Activated CD8-positive, alpha-beta memory T cell treated with anti-CD3 and anti-CD28 coated beads, Interleukin-2, amount 50 U/mL, for 1 hour (primary cell): ENCODE data around the gene TUBA3E.
"Not testable (repeated sequence)": the region's sequence is repeated elsewhere in the genome, so short reads cannot be mapped to it uniquely, and the experiment has no call there.

ENCODE experiments used
- DNase-seq: peaks from one replicate; pipeline ENCODE4 v3.0.0-alpha.2; 2020; ENCODE audit errors: extremely low read depth

The TUBA3E gene

GRCh38 chr2:130162486-130162885, 35.8 kb downstream of the TUBA3E start:
- DNase-seq: not testable (repeated sequence)

DNA sequence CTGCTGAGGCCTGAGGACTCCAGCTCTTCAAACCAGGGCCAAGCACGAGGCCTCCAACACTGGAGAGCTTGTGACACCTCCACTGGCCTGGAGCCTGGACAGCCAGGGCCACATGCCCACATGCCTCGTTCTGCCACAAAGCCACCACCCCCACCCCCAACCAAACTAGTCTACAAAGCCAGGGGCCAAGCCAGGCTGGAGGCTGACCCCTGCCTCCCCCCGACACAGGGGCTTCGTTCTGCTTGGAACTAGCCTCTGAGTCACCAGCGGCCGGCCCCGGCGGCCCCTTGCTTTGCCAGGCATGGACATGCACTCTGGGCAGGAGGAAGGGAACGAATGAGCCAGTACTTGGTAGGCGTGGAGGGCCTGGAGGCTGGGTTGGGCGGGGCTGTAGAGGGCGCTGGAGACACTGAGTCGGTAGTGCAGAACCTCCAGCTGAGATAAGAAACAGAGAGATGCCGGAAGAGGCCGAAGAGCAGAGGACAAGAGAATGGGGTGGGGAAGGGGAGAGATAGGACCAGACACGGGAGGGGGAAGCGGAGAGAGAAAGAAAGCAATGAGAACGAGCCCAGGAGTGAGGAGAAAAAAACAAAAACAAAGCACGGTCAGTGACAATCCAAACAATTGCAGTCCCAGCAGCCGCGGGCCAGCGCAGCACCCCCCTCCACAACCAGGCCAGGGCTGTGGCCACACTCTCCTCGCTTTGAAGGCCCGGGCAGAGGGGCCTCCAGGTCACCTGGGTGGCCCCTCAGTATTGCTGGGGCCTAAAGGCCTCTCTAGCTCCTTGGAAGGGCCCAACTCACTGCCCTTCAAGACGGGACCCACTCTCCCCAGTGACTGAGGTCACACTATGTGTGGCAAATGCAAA, 37.2 kb downstream of the TUBA3E start:
- DNase-seq: not testable (repeated sequence)

- no peak for DNase-seq
Measured at GRCh38 chr2:130160131-130160530, 38.1 kb downstream of the TUBA3E start.

GRCh38 chr2:130159376-130159775, 38.9 kb downstream of the TUBA3E start:
- DNase-seq: not testable (repeated sequence)

- DNase-seq: no peak
Measured at GRCh38 chr2:130158631-130159030, 39.6 kb downstream of the TUBA3E start.

DNA sequence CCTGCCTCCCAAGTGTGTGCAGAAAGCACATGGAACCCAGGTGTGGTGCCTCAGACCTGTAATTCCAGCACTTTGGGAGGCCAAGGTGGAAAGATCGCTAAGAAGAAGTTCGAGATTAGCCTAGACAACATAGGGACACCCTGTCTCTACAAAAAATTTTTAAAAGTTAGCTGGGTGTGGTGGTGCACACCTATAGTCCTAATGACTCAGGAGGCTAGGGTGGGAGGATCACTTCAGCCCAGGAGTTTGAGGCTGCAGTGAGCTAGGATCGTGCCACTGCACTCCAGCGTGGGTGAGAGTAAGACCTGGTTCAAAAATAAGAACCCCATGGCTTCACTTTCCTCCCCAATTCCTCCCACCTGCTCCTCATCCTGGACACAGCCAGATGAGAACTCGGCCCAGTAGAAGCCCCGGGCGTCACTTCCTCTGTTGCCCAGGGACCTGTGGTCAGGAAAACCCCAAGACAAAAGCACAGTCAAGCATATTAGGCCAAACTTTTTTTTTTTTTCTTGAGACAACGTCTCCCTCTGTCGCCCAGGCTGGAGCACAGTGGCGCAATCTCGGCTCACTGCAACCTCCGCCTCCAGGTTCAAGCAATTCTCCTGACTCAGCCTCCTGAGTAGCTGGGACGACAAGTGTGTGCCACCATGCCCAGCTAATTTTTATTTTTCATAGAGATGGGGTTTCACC, 40.3 kb downstream of the TUBA3E start:
- DNase-seq: not testable (repeated sequence)

- not testable (repeated sequence) for DNase-seq
Measured at GRCh38 chr2:130157354-130157753, 40.9 kb downstream of the TUBA3E start.

GRCh38 chr2:130156624-130157004, 41.6 kb downstream of the TUBA3E start:
- DNase-seq: no peak

DNA sequence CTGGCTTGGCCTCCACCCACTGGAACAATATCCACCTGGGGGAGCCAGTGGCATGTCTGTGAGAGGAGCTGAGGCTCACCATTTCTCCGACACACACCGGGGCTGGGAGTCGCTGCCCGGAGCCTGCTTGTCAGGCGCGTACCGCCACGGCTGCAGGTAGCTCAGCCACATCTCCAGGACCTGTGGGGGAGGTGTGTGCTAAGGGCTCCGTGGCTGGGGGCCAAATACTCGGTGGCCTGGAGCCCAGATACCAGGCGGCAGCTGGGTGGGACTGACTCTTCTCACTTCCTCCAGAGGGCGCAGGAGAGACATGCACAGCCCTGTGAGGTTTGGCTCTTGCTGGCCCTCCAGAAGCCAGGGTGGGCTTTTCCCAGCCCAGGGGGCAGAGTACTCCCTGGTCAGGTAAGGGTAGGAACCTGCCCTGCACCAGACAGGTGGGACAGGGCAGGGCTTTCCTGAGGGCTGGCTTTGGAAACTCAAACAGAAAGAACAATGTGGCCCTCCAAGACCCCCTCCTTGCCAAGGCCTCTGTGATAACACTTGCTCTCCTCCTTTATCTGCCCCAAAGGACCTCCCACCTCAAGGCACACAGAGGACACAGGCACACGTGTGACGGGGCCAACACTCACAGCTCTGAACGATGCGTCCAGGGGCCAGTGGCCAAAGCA, 42.1 kb downstream of the TUBA3E start:
- not testable (repeated sequence) for DNase-seq

- DNase-seq: no peak
Measured at GRCh38 chr2:130154773-130155765, 43.2 kb downstream of the TUBA3E start.

DNA sequence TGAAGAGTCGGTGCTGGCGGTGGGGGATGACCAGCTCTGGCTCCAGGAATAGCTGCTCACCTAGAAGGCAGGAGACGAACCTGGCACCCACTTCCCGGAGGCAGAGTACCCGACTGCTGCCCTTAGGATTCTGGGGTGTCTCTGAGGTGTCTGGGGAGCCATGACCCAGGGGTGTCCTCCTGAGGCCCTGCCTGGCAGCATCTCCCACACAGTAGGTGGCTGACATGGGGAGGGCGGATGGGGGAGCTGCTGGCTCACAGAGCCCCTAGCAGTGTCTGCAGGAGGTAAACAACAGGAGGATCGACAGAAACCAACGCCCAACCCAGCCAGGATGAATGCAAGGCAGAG, 43.8 kb downstream of the TUBA3E start:
- not testable (repeated sequence) for DNase-seq

DNA sequence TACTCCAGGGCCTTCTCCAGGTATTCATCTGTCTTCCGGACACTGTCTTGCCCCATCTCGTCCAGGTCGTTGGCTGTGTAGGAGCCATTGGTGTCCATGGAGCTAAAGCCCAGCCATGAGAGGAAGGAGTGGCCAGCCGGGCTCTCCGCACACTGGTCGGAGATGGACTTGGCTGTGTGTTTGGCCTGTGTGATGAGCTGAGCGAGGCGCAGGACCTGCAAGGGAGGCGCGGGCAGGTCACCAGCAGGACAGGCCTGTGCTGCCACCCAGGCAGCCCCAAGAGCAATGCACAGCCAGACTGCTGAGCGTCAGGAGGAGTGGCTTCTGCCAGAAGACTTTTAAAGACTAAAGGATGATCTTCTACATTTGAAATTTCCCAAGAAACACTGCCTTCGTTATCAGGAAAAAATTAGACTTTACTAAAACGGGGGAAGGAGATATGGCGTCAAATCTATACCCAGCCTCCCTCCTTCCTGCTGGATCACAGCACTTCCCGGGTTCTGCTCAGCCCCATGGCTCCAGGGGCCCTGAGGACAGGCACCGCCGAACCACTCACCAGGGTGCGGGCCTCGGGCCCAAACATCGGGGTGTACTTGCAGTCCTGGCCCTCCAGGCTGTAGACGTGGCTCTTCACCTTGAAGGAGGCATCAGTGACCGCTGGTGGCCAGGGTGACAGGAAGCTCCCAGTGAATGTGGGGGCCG, 44.4 kb downstream of the TUBA3E start:
- DNase-seq: not testable (repeated sequence)

DNA sequence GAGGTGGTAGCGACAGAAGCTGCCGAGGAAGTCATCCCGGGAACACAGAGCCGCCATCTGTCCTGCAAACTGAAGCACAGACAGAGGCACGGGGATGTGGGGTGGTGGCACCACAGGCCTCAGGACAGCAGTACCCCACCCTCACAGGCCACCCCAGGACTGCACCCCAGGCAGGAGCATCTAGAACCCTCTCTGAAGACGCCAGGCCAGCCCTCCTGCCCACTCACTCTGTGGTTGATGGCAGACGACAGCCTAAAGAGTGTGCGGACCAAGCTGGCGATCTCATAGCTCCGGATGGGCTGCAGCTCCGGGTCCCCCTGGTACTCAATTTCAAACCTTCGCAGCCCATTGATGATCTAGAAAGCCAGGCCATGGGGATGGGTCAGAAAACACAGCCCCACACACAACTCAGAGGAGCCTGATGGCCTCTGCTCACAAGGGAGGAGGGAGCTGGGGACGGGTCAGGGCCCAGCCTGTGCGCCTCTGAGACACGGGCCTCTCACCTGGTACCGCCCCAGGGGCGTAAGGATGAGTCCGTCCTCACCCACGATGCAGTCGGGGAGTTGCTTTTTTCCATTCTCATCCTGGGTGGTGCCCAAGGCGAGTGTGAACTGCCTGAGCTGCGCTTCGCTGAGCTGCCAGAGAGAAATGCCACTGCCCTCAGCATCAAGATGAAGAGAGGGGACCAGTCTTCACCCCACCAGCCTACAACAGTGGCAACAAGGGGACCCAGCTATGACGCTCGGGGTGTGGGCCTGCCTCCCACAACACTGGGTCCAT, 45.2 kb downstream of the TUBA3E start:
- no peak for DNase-seq

DNA sequence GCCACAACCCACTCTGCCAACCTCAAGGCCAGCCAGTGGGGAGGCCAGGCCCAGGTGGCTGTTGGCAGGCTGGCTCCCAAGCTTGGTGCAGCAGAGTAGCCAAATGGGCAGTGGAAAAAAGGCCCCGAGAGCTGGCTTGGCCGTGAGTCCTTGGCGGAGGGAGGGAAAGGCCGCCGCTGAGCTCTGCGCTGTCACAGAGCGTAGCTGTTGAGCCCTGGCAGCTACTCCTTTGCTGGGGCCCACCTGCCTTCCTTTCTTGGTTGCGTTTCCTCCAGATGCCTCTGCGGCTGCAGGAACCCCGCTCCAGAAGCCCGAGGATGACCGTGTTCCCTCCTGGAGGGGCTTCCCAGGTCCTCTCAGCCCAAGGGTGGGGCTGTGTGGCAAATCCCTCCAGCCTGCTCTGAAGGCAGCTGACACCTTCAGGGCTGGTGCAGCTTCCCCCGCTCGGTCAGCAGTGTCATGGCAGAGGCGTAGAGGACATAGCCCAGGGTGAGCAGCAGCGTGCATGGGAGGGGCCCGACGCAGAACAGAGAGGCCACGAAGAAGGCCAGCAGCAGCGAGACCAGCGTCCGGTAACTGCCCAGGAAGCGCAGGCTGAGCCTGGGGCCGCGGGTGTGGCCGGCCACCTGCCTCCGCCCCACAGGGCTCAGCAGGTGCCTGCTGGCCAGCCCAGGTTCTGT, 46.0 kb downstream of the TUBA3E start:
- DNase-seq: not testable (repeated sequence)

DNA sequence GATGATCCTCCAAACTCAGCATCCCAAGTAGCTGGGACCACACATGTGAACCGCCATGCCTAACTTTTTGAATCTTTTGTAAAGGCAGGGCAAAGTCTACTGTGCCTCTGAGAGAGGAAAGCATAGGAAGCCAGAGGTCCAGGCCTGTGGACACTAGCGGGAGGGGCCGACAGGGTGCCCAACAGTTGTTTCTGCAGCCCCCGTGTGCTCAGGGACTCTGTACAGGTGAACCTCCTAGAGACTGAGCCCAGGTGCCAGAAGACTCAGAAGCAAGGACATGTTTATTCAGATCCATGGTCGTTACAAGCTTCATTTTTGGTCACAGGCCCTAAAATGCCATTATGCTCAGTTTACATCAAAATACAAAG, 47.1 kb downstream of the TUBA3E start:
- not testable (repeated sequence) for DNase-seq

DNA sequence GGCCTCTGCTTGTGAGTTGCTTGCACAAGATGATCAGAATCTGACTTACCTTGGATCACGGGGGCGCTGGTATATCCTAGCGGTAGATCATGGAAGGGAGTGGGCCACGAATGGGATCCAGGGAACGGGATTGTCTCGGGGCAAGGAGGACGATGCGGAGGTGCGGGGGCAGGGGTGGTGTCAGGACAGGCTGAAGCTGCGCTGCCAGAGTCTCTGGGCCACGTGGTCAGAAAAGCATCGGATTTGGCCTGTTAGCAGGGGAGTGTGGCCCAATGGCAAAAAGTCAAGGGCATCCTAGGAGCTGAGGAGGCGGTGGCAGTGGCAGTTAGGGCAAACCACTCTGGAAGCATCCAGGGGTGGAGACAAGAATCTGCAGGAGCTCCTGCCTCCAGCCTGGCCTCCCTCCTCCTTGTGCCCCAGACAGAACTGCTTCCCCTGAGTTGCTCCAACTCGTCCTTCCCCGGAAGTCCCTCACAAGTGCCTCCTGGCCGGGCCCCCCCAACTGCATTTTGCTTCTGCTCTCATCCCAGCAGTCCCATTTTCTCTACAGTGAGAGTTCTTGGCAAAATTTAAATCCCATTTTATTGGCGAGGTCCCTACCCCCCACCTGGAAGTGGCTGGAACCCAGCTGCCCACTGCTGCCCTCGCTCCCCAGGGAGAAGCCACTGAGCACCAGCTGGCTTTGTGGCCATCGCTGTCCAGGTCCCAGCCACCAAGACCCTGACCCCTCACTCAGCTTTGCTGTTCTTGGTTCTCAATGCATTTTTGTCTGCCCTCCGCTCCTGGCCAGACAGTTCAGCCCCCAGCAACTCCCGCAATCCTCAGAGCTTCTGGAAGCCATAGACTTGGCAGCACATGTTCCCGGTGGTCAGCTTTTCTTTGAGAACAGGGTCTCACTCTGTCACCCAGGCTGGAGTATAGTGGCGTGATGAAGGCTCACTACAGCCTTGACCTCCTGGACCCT, 47.8 kb downstream of the TUBA3E start:
- DNase-seq: no peak

DNA sequence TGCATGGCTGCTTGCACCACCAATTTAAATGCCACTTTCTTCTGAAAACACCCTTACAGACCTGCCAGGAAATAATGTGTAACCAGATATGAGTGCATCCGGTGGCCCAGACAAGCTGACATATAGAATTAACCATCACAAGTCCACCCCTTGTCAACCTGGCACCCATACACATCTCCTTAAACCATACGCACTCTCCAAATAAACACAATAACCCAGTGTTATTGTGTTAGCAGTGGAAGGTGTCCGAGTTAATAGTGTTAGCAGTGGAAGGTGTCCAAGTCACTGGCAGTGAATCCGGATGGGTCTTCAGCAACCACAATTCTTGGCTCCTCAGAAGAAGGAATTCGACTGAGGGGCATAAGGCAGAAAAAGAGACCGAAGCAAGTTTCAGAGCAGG, 49.7 kb downstream of the TUBA3E start:
- DNase-seq: not testable (repeated sequence)

- not testable (repeated sequence) for DNase-seq
Measured at GRCh38 chr2:130145006-130145414, 53.2 kb downstream of the TUBA3E start, which contains the start of gene CCDC74B. Gene CCDC74B (minus strand): TSS chr2:130145112. CDS start chr2:130144996, 116 bp downstream.
